HepG2 (cell line): ENCODE data around the gene PPP2R5B. TPM values are rescaled to one million over a fixed set of nuclear protein-coding genes. Genes with fewer than 3 reads are reported as not detected.

ENCODE experiments used
- CREM ChIP-seq, 2 experiments: sonication (generic) in 1 of 2; formaldehyde crosslinking in 1 of 2; IDR thresholded peaks; 2 replicates each; pipeline versions ENCODE4 v1.4.0 to v1.6.1; 2016 to 2020; ENCODE audit warnings: antibody characterized with exemption in 1 of 2, mild to moderate bottlenecking in 1 of 2, missing genetic modification reagents in 1 of 2
- HNF4G ChIP-seq, 2 experiments: sonication (generic) in 1 of 2; formaldehyde crosslinking in 1 of 2; IDR thresholded peaks; 2 replicates each; pipeline versions ENCODE4 v1.4.0 to v1.6.1; 2011 to 2020; ENCODE audit warnings: borderline replicate concordance in 2 of 2, low read depth in 2 of 2, mild to moderate bottlenecking in 2 of 2, low read length in 1 of 2, missing genetic modification reagents in 1 of 2, moderate library complexity in 1 of 2
- KMT2B ChIP-seq: IDR thresholded peaks from 2 replicates; pipeline ENCODE4 v1.6.1; 2016; ENCODE audit warnings: missing genetic modification reagents, missing compliant biosample characterization
- NFE2 ChIP-seq: sonication (generic); formaldehyde crosslinking; IDR thresholded peaks from 2 replicates; pipeline ENCODE4 v1.4.0; 2020; ENCODE audit warnings: missing genetic modification reagents
- PBX3 ChIP-seq: sonication (generic); formaldehyde crosslinking; IDR thresholded peaks from 2 replicates; pipeline ENCODE4 v1.8.1; 2023; ENCODE audit warnings: missing genetic modification reagents, inconsistent platforms, borderline replicate concordance
- SIX4 ChIP-seq: sonication (generic); formaldehyde crosslinking; IDR thresholded peaks from 2 replicates; pipeline ENCODE4 v1.4.0; 2020; ENCODE audit warnings: missing genetic modification reagents
- THRA ChIP-seq: sonication (generic); formaldehyde crosslinking; IDR thresholded peaks from 2 replicates; pipeline ENCODE4 v1.4.0; 2020; ENCODE audit warnings: missing genetic modification reagents, borderline replicate concordance
- ZNF124 ChIP-seq: sonication (generic); formaldehyde crosslinking; IDR thresholded peaks from 2 replicates; pipeline ENCODE4 v1.4.0; 2020; ENCODE audit warnings: missing genetic modification reagents
- ZNF589 ChIP-seq: sonication (generic); formaldehyde crosslinking; conservative IDR thresholded peaks from 2 replicates; pipeline ENCODE4 v1.8.0; 2022; ENCODE audit warnings: mild to moderate bottlenecking, moderate library complexity, missing genetic modification reagents
- ZNF768 ChIP-seq: sonication (generic); formaldehyde crosslinking; IDR thresholded peaks from 2 replicates; pipeline ENCODE4 v1.4.0; 2020; ENCODE audit warnings: missing genetic modification reagents
- ZNF780A ChIP-seq: sonication (generic); formaldehyde crosslinking; IDR thresholded peaks from 2 replicates; pipeline ENCODE4 v1.8.0; 2022; ENCODE audit warnings: mild to moderate bottlenecking, missing genetic modification reagents, moderate library complexity
- polyA plus RNA-seq, 8 experiments: library from polyadenylated mRNA; depleted of rRNA in 3 of 8; stranded (reverse) in 7 of 8; unstranded in 1 of 8; fragments of >200 nt; fragmentation: Illumina TruSeq in 4 of 8; extraction: Trizol in 4 of 8; gene quantifications; 2 replicates each; pipeline versions ENCODE4 v1.2.1 to v1.2.3, GENCODE V29; 2011 to 2016; ENCODE audit warnings: low read depth in 4 of 8, missing spikeins in 1 of 8, mixed read lengths in 1 of 8; ENCODE audit not compliant: insufficient read depth in 1 of 8
- total RNA-seq, 5 experiments: library from RNA; depleted of rRNA; stranded (reverse); fragments of >200 nt; fragmentation: Illumina TruSeq; extraction: Trizol; gene quantifications; 2 replicates each; pipeline ENCODE4 v1.2.3, GENCODE V29; 2016; ENCODE audit warnings: low read depth in 1 of 5
- TF ChIP-seq, protein P1 (sequence below): sonication (generic); formaldehyde crosslinking; IDR thresholded peaks from 2 replicates; pipeline ENCODE4 v1.4.0; 2020; ENCODE audit warnings: mild to moderate bottlenecking, missing genetic modification reagents
- TF ChIP-seq, protein P2 (sequence below): sonication (generic); formaldehyde crosslinking; IDR thresholded peaks from 2 replicates; pipeline ENCODE4 v1.8.1; 2022; ENCODE audit warnings: low read depth, mild to moderate bottlenecking, missing genetic modification reagents

The PPP2R5B gene
- total and polyA plus RNA-seq, 2 of the 13 experiments (the other 11 are each of a cell fraction or from before 2014, with no cell fraction given): 2.3 to 8.3 TPM

GRCh38 chr11:64934682-64935358, 10.3 kb downstream of the PPP2R5B start (continued):
- no peak for TF ChIP-seq KMT2B (CRISPR knock-in tag)
- peak; percentile 94 for TF ChIP-seq HNF4G (IDR thresholded peaks at IDR 0.05; ENCODE audit: borderline replicate concordance, low read depth, low read length)
- TF ChIP-seq HNF4G (CRISPR knock-in tag; IDR thresholded peaks at IDR 0.05; ENCODE audit: borderline replicate concordance, low read depth): peak; percentile 92
- no peak for TF ChIP-seq SIX4 (CRISPR knock-in tag)
- TF ChIP-seq ZNF124 (CRISPR knock-in tag): no peak
- TF ChIP-seq ZNF768: no peak; the same call in 1 of the 2 replicates
- no peak for TF ChIP-seq NFE2
- TF ChIP-seq, protein P1, sequence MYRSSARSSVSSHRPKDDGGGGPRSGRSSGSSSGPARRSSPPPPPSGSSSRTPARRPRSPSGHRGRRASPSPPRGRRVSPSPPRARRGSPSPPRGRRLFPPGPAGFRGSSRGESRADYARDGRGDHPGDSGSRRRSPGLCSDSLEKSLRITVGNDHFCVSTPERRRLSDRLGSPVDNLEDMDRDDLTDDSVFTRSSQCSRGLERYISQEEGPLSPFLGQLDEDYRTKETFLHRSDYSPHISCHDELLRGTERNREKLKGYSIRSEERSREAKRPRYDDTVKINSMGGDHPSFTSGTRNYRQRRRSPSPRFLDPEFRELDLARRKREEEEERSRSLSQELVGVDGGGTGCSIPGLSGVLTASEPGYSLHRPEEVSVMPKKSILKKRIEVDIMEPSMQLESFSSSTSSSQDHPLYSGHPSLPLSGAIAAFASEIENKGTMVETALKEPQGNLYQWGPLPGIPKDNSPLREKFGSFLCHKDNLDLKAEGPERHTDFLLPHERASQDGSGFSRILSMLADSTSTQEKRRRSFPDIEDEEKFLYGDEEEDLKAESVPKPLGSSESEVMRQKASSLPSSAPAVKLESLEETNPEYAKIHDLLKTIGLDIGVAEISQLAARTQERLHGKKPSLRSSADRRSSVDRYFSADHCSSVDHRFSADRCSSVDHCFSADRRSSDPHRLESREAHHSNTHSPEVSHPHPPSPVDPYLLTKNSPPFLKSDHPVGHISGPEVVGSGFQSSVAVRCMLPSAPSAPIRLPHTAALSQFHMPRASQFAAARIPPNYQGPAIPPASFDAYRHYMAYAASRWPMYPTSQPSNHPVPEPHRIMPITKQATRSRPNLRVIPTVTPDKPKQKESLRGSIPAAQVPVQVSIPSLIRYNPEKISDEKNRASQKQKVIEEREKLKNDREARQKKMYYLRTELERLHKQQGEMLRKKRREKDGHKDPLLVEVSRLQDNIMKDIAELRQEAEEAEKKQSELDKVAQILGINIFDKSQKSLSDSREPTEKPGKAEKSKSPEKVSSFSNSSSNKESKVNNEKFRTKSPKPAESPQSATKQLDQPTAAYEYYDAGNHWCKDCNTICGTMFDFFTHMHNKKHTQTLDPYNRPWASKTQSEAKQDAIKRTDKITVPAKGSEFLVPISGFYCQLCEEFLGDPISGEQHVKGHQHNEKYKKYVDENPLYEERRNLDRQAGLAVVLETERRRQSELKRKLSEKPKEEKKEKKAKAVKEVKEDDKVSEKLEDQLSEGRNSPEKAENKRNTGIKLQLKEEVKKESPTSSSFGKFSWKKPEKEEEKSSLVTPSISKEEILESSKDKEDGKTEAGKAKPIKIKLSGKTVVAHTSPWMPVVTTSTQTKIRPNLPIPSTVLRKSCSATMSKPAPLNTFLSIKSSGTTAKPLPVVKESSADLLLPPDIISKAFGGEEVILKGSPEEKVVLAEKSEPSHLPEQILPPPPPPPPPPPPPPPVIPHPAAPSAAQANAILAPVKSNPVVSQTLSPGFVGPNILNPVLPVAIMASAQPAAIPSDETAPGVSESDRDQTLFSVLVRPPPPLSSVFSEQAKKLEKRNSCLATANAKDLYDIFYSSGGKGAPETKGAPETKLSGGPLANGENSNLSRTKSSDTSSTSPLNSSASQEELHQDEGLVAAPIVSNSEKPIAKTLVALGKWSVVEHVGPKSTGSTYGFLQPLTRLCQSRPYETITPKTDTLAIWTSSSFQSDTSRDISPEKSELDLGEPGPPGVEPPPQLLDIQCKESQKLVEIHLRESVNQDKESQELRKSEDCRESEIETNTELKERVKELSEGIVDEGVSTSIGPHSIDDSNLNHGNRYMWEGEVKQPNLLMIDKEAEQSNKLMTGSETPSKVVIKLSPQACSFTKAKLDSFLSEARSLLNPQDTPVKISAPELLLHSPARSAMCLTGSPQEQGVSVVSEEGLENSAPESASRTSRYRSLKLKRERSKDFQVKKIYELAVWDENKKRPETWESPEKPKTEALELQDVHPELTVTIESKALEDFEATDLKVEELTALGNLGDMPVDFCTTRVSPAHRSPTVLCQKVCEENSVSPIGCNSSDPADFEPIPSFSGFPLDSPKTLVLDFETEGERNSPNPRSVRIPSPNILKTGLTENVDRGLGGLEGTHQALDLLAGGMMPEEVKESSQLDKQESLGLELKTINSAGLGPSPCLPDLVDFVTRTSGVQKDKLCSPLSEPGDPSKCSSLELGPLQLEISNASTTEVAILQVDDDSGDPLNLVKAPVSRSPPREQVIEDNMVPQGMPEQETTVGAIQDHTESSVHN (CRISPR knock-in tag): no peak
- no peak for TF ChIP-seq CREM (IDR thresholded peaks at IDR 0.05)
- no peak for TF ChIP-seq CREM (CRISPR knock-in tag; IDR thresholded peaks at IDR 0.05)
- no peak for TF ChIP-seq PBX3
- TF ChIP-seq ZNF780A (CRISPR knock-in tag): no peak
- TF ChIP-seq, protein P2, sequence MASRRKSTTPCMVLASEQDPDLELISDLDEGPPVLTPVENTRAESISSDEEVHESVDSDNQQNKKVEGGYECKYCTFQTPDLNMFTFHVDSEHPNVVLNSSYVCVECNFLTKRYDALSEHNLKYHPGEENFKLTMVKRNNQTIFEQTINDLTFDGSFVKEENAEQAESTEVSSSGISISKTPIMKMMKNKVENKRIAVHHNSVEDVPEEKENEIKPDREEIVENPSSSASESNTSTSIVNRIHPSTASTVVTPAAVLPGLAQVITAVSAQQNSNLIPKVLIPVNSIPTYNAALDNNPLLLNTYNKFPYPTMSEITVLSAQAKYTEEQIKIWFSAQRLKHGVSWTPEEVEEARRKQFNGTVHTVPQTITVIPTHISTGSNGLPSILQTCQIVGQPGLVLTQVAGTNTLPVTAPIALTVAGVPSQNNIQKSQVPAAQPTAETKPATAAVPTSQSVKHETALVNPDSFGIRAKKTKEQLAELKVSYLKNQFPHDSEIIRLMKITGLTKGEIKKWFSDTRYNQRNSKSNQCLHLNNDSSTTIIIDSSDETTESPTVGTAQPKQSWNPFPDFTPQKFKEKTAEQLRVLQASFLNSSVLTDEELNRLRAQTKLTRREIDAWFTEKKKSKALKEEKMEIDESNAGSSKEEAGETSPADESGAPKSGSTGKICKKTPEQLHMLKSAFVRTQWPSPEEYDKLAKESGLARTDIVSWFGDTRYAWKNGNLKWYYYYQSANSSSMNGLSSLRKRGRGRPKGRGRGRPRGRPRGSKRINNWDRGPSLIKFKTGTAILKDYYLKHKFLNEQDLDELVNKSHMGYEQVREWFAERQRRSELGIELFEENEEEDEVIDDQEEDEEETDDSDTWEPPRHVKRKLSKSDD (CRISPR knock-in tag): 0 out of 2 replicates have a peak, but pooled peaks have one; percentile 31
- no peak for TF ChIP-seq ZNF589 (CRISPR knock-in tag)
- TF ChIP-seq THRA (CRISPR knock-in tag): 0 out of 2 replicates have a peak, but pooled peaks have one; percentile 49
